SH-SY5Y (cell line): ENCODE results near the gene CTNS.

Source experiments
- GATA2 ChIP-seq: IDR thresholded peaks from 2 replicates; pipeline ENCODE4 v1.6.1; 2011; ENCODE audit warnings: mild to moderate bottlenecking, low read depth, low read length
- GATA3 ChIP-seq: IDR thresholded peaks from 2 replicates; pipeline ENCODE4 v1.6.1; 2011; ENCODE audit warnings: low read depth, mild to moderate bottlenecking, low read length, moderate library complexity

DNA sequence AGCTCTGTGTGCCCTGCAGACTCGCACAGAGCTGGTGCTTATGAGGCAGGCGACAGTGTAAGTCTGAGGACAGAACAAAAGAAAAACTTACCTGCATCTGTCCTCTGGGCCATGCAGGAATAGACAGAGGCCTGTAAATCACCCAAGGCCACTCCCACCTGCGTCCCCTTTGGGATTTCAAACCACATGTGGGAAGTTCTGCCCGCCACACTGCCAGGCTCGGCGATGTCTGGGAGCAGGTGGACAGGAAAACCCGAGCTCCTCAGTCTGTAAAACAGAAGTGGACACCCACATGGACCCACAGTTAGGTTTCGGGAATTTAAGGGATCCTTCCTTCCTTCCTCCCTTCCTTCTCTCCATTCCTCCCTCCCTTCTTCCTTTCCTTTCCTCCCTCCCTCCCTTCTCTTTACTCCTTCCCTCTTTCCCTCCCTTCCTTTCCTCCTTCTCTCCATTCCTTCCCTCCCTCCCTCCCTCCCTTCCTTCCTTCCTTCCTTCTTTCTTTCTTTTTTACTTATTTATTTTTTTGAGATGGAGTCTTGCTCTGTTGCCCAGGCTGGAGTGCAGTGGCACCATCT, 15.3 kb upstream of the CTNS start:
- TF ChIP-seq GATA3 (no peak), GATA2 (no peak)
